BJ (cell line): ENCODE measurements around the gene RGS6. TPM values are rescaled to one million over a fixed set of nuclear protein-coding genes. Genes with fewer than 3 reads are reported as not detected.
A peak's percentile ranks its signal among the peaks of the same experiment; 100 is the strongest.

Source experiments
- CTCF ChIA-PET: fragments of 350-600 bp; formaldehyde crosslinking; extraction: SDS; loops from one replicate; lab custom pipeline; 2021; ENCODE audit warnings: antibody characterized with exemption, inconsistent platforms; lab: Yijun Ruan, JAX
- POLR2A ChIA-PET: fragments of 300-600 bp; sonication (Branson Sonifier 250); formaldehyde crosslinking; extraction: SDS; loops from one replicate; lab custom pipeline; 2021; ENCODE audit warnings: antibody characterized with exemption; lab: Charles Lee
- DNase-seq: peaks from one replicate; pipeline ENCODE4 v3.0.0-alpha.2; 2011; ENCODE audit warnings: low read depth
- H3K27me3 ChIP-seq: 2 replicates; pipeline ENCODE4 v1.6.0; 2011; ENCODE audit warnings: low read length; ENCODE audit not compliant: control insufficient read depth, insufficient read depth
- H3K36me3 ChIP-seq: 2 replicates; pipeline ENCODE4 v1.5.1; 2011; ENCODE audit warnings: low read length; ENCODE audit not compliant: control insufficient read depth, insufficient read depth
- H3K4me3 ChIP-seq: 2 replicates; pipeline ENCODE4 v1.5.1; 2011; ENCODE audit warnings: low read depth, mild to moderate bottlenecking, control low read depth, low read length
- polyA plus RNA-seq: library from polyadenylated mRNA; depleted of rRNA; stranded (reverse); fragments of >200 nt; gene quantifications from 2 replicates; pipeline ENCODE4 v1.2.3, GENCODE V29; 2011
- TF ChIP-seq, protein P1 (sequence below): IDR thresholded peaks from 2 replicates; pipeline ENCODE4 v1.5.1; 2011; ENCODE audit warnings: low read depth, mild to moderate bottlenecking, control low read depth, inconsistent platforms, low read length, moderate library complexity; ENCODE audit not compliant: insufficient read depth

The RGS6 gene
- polyA plus RNA-seq, 1 experiment: not detected

DNA sequence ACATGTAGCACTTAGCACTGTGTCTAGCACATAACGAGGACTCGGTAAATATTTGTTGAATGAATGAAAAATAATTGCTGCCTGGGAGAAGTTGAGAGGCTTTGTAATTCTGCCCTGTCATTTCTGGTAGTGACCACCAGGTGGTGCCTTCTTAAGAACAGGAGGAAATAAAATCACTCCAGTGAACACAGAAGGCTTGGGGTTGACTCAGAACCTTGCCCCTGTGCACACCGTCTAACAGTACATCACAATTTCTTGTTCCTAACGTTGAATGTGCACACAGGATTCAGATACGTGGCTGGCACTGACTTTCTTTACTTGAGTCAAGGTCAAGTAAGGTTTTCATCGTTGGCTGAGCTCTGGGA, 91.8 kb downstream of the RGS6 start:
- Histone ChIP-seq H3K4me3 (no peak overlapping the region), H3K27me3 (no peaks in the 10 kb centered on the region), H3K36me3 (no peaks in the 10 kb centered on the region)
- ChIA-PET POLR2A (no interaction called here), CTCF (interaction anchor here (1.0 to 1.2 kb wide), 2 partner anchors 17 to 20 kb away, joined by 3 read pairs; no protein-coding TSS in a partner anchor)
- no peak for DNase-seq
- TF ChIP-seq, protein P1, sequence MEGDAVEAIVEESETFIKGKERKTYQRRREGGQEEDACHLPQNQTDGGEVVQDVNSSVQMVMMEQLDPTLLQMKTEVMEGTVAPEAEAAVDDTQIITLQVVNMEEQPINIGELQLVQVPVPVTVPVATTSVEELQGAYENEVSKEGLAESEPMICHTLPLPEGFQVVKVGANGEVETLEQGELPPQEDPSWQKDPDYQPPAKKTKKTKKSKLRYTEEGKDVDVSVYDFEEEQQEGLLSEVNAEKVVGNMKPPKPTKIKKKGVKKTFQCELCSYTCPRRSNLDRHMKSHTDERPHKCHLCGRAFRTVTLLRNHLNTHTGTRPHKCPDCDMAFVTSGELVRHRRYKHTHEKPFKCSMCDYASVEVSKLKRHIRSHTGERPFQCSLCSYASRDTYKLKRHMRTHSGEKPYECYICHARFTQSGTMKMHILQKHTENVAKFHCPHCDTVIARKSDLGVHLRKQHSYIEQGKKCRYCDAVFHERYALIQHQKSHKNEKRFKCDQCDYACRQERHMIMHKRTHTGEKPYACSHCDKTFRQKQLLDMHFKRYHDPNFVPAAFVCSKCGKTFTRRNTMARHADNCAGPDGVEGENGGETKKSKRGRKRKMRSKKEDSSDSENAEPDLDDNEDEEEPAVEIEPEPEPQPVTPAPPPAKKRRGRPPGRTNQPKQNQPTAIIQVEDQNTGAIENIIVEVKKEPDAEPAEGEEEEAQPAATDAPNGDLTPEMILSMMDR: 0 out of 2 replicates have a peak, but pooled peaks have one; percentile 35

DNA sequence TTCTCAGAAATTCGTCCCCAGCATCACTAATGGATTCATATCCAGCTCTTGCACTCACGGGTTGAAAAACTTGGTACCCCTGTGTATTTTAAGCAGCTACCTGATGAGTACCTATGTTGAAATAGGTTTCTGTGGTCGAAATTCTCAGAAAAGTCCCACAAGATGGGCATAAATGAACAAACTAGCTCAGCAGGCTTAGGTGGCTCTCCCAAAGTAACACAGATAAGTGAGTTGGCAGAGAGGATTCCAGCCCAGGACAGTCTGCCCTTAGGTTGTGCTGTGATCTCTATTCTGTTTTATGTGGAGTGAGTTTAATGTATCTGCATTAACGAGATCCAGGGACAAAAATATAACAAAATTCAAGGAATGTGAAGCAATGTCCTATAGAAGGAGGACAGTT, 92.3 kb downstream of the RGS6 start:
- no peak for DNase-seq
- Histone ChIP-seq H3K27me3 (no peaks in the 10 kb centered on the region), H3K36me3 (no peaks in the 10 kb centered on the region), H3K4me3 (no peak overlapping the region)
- POLR2A ChIA-PET: no interaction called here
- CTCF ChIA-PET: interaction anchor here (0.7 to 1.2 kb wide), 3 partner anchors 16 to 479 kb away, joined by 3 read pairs; no protein-coding TSS in a partner anchor
- TF ChIP-seq, protein P1: no peak

DNA sequence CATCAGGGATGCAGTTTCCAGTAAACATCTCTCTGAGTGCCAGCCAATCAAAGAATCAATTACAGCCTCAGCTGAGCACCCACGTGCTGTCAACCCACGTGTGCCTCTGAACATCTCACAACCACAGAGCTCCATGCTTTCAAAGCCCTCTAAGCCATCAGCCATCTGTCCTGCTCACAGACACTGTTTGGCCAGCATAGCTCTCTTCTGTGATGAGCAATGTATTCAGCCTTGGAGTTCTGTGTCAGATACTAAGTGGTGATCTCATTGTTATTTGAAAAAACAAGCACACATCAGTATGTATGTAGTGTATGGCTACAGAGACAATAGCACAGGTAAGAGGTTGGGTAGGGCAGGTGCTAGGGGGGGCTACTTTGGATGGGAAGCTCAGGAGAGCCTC, 94.3 kb downstream of the RGS6 start:
- H3K36me3 ChIP-seq: no peaks in the 10 kb centered on the region
- ChIA-PET CTCF (interaction anchor here (0.6 kb wide), 1 partner anchor 137 kb away, joined by 4 read pairs; no protein-coding TSS in a partner anchor), POLR2A (no interaction called here)
- TF ChIP-seq, protein P1: no peak
- DNase-seq: no peak
- no peak overlapping the region for H3K4me3 ChIP-seq
- H3K27me3 ChIP-seq: no peaks in the 10 kb centered on the region

DNA sequence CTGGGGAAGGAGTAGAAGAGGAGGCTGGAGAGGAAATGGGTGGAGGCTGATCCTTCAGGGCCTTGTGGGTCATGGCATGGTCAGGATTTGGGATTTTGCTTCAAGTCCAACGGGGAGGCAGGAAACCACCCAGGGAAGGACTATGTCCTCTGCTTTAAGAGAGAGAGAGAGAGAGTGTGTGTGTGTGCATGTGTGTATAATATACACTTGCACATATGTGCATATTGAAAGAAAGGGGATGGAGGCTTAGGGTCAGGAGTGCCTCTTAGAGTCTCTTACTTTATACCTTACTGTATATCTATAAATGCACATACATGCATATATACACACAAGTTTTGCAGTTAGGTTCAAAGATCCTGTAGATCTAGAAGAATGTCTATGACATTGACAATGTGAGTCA, 94.8 kb downstream of the RGS6 start:
- no peaks in the 10 kb centered on the region for H3K36me3 ChIP-seq
- TF ChIP-seq, protein P1: no peak
- H3K27me3 ChIP-seq: no peaks in the 10 kb centered on the region
- DNase-seq: no peak
- H3K4me3 ChIP-seq: no peak overlapping the region
- POLR2A ChIA-PET: no interaction called here
- CTCF ChIA-PET: no interaction called here

DNA sequence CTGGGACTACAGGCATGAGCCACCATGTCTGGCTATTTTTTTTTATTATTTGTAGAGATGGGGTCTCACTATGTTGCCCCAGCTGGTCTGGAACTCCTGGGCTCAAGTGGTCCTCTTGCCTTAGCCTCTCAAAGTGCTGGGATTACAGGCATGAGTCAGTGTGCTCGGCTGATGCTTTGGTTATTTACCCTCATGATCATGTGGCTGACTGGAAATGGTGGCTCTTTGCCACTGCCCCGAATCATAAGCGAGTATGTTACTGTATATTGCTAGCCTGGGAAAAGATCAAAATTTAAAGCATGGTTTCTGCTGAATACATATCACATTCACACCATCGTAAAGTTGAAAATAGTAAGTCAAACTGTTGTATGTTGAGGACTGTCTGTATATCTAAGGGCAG, 101.1 kb downstream of the RGS6 start:
- ChIA-PET POLR2A (no interaction called here), CTCF (interaction anchor here (1.6 kb wide), 1 partner anchor 11 kb away, joined by 3 read pairs; no protein-coding TSS in a partner anchor)
- Histone ChIP-seq H3K4me3 (no peak overlapping the region), H3K36me3 (no peaks in the 10 kb centered on the region), H3K27me3 (no peaks in the 10 kb centered on the region)
- DNase-seq: no peak
- TF ChIP-seq, protein P1: no peak
